Hematopoietic multipotent progenitor cell treated with erythropoietin and hydrocortisone succinate and interleukin-3 and kit ligand, for 17 days (in vitro differentiated cells): Measurements from ENCODE around the gene RABL6.
A peak's percentile ranks its signal among the peaks of the same experiment; 100 is the strongest.
"Not testable (repeated sequence)": the region's sequence is repeated elsewhere in the genome, so short reads cannot be mapped to it uniquely, and the experiment has no call there.

Experiments used
- DNase-seq: peaks from one replicate; pipeline ENCODE4 v3.0.0-alpha.2; 2015; ENCODE audit warnings: low spot score

RABL6 gene

DNA sequence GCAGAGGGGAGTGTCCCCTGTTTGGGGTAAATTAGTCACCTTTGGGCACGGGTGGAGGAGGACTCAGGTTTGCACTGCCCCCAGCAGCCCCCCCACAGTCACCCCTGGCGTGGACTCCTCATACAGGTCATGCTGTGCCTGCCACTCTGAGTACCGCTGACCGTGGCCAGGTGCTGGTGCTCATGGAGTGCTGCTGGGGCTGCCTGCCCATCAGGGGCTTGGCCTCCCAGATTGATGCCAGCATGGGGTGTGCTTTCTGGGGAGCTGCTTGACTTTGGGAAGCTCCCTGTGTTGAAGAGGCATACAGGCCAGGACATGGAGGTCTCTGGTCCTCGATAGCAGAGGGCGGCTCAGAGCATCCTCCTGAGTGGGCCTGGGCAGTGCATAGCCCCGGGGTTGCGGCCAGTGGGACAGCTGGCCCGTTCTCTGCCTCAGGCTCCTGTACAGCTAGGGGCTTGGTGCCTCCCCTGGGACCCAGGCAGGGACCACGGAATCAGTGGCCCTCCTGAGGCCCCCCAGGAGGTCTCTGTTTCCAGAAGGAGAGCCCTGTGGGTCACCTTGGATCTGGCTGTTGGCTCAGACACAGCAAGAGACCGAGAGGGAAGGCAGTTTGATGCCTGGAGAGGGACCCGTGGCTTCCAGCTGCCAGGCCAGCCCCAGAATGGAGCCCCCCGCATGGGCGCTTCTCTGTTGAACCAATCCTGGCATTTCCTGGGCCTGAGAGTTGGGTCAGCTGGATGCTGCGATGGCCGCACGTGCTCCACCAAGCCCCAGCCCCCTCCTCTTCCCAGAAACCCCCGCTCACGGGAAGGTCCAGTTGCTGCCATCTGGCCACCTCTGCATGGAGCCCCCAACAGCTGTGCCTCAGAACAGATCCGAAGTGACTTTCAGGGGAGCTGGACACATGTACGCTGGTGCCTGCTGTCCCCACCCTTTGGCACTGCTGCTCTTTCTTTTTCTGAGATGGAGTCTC, 28.5 kb downstream of the RABL6 start:
- DNase-seq = no peak

- no peak for DNase-seq
Measured at GRCh38 chr9:136837146-136837855, 29.6 kb downstream of the RABL6 start.

- not testable (repeated sequence) for DNase-seq
Measured at GRCh38 chr9:136837856-136838277, 30.1 kb downstream of the RABL6 start.

DNA sequence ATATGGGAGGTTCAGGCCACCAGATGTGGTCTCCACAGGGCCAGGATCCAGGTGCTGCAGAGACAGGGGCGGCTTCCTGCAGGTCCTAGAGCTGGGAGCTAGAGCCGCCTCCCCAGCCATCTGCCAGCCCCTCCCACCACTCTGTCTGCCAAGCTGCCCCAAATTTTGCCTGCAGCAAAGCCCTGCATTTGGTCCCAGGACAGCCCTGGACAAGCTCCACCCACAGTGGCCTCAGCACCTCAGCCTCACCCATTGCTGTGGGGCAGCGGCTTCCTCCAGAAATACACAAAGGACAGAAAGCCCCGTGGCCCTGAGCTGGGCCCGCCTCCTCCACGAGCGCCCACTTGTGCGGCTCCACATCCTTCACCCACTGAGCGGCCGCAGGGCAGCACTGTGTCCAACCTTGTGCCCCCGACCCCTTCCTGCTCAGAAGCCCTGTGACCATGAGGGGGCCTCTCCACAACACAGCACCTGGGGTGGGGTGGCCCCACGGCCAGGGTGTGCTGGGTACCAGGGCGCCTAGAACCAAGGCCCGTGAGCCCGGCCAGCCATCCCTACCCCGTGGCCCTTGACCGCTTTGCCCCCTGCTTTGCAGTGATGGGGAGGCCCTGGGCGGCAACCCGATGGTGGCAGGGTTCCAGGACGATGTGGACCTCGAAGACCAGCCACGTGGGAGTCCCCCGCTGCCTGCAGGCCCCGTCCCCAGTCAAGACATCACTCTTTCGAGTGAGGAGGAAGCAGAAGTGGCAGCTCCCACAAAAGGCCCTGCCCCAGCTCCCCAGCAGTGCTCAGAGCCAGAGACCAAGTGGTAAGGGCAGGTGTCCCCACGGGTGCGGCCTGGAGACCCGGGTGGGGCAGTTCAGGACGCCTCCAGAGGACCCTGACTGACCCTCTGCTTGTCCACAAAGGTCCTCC, 30.8 kb downstream of the RABL6 start:
- DNase-seq = no peak

GRCh38 chr9:136839229-136840139, 31.7 kb downstream of the RABL6 start:
- no peak for DNase-seq

DNA sequence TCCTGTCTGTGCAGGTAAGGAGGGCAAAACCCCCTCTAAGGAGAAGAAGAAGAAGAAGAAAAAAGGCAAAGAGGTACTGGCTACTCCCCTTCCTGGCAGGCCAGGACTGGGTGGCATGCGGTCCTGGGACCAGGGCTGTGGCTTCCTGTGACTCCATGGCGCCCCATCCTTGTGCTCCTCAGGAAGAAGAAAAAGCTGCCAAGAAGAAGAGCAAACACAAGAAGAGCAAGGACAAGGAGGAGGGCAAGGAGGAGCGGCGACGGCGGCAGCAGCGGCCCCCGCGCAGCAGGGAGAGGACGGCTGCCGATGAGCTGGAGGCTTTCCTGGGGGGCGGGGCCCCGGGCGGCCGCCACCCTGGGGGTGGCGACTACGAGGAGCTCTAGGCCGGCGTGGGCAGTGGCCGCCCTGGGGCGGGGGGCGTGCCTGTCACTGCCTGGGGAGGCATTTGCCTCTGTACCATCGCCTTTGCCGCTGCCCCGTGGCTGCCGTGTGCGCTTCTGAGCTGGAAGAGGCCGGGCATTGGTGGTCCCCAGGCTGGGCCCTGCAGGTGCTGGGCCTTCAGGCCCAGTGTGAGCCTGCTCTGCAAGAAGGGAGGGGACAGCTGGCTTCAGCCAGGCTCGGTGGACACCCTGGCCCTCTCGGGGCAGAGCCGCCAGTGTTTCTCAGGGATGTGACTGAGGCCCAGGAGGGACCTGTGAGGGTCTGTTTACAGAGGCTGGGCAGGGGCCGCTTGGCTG, 32.6 kb downstream of the RABL6 start:
- no peak for DNase-seq

- DNase-seq = no peak
Measured at GRCh38 chr9:136840877-136841645, 33.3 kb downstream of the RABL6 start.

- not testable (repeated sequence) for DNase-seq
Measured at GRCh38 chr9:136841646-136842379, 34.1 kb downstream of the RABL6 start.

- DNase-seq = peak; percentile 62
Measured at GRCh38 chr9:136842380-136842948, 34.7 kb downstream of the RABL6 start, which contains the start of gene AJM1. Gene AJM1 (plus strand): TSS chr9:136842478. CDS start chr9:136844415, 1,937 bp downstream.

GRCh38 chr9:136843159-136843800, 35.5 kb downstream of the RABL6 start:
- DNase-seq = not testable (repeated sequence)

- peak; percentile 55 for DNase-seq
Measured at GRCh38 chr9:136843801-136844740, 36.3 kb downstream of the RABL6 start.

DNA sequence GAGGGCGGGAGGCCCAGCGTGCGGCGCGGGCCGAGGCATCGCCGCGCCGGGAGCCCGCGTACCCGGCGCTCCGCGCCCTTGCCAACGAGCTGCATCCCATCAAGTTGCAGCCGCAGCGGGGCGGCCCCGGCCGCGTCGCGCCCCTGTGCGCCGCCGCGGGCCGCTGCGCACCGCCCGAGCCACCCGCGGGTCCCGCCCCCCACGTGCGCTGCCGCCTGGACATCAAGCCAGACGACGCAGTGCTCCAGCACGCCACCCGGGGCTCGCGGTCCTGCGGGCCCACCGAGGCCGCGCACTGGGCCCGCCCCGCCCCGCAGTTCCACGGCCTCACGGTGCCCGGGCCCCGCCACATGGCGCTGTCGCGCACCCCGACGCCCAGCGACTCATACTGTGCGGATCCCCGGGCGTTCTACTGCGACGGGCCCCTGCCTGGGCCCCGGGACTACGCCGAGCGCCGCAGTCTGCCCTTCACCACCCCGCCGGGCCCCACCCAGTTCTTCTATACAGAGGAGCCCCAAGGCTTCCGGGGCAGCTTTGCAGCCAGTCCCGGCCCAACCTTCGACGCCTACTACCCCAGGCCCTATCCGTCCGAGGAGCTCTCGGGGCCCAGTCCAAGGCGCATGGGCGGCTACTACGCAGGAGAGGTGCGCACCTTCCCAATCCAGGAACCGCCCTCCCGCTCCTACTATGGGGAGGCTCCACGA, 37.2 kb downstream of the RABL6 start:
- DNase-seq = no peak

- no peak for DNase-seq
Measured at GRCh38 chr9:136845465-136846260, 37.9 kb downstream of the RABL6 start.

- DNase-seq = no peak
Measured at GRCh38 chr9:136846376-136847087, 38.8 kb downstream of the RABL6 start.
